HK-2 (cell line): ENCODE data around the gene F7.
"Not testable (repeated sequence)": the region's sequence is repeated elsewhere in the genome, so short reads cannot be mapped to it uniquely, and the experiment has no call there.

Experiments
- DNase-seq: peaks from one replicate; pipeline ENCODE4 v3.0.0-alpha.2; 2018; ENCODE audit not compliant: unreplicated experiment

F7 gene

DNA sequence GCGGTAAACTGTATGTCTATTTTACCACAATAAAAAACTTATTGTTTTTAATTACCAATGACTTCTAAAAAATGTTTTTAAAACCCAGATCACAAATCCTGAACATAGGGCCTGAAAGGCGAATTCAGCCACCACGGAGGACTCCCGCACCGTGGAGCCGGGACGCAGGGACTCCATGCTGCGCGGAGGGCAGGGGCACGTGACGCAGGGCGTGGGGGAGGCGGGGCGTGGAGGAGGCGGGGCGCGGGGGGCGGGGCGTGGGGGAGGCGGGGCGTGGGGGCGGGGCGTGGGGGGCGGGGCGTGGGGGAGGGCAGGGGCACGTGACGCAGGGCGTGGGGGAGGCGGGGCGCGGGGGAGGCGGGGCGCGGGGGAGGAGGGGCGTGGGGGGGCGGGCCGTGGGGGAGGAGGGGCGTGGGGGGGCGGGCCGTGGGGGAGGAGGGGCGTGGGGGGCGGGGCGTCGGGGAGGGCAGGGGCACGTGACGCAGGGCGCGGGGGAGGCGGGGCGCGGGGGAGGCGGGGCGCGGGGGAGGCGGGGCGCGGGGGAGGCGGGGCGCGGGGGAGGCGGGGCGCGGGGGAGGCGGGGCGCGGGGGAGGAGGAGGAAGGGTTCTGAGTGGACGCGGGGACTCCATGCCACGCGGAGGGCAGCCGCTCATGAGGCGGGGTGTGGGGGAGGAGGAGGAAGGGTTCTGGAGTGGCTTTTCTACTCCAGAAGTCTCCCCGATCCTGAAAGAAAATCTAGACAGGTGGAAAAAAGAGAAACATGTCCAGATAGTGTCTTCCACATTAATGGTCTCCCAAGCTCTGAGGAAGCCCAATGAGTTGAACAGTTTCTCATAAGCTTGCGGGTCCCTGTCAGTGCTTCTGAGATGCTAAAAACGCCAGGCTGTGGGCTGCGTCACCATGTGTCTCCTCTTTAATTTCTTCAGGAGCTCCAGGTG is 48.5 kb downstream of the F7 start:
- peak; percentile 59 for DNase-seq

DNA sequence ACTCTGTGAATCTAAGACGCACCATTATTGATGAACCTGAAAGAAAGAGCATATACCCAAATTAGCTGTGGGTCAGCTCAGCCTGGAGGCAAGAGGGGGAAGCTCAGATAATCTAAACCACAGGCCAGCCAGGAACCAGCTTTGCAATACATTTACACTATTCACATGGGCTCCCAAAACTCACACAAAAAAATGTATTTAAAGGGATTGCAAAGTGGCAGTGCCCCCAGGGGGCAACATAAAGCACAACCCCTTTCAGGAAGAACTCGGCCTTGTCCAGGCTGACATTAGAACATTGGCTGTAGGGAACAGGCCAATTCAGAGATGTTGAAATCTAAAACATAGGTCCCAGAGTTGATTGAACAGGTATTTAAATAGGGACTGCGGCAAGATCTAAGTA is 49.6 kb downstream of the F7 start:
- no peak for DNase-seq

DNA sequence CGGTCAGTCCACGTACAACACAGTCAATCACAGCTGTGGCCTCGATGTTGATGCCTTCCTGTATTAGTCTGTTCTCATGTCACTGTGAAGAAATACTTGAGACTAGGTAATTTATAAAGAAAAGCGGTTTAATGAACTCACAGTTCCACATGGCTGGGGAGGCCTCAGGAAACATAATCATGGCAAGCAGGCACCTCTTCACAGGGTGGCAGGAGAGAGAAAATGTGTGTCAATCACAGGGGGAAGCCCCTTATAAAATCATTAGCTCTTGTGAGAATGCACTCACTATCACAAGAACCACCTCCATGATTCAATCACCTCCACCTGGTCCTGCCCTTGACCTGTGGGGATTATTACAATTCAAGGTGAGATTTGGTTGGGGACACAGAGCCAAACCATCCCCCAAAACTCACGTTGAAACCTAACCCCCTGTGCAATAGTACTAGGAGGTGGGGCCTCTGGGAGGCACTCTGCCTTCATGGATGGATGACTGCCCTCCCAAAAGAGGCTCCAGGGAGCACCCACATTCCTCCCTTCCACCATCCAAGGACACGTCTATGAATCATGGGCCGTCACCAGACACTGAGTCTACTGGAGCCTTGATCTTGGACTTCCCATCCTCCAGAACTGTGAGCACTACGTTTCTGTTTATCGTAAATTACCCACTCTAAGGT is 50.5 kb downstream of the F7 start:
- DNase-seq = peak; percentile 16

DNA sequence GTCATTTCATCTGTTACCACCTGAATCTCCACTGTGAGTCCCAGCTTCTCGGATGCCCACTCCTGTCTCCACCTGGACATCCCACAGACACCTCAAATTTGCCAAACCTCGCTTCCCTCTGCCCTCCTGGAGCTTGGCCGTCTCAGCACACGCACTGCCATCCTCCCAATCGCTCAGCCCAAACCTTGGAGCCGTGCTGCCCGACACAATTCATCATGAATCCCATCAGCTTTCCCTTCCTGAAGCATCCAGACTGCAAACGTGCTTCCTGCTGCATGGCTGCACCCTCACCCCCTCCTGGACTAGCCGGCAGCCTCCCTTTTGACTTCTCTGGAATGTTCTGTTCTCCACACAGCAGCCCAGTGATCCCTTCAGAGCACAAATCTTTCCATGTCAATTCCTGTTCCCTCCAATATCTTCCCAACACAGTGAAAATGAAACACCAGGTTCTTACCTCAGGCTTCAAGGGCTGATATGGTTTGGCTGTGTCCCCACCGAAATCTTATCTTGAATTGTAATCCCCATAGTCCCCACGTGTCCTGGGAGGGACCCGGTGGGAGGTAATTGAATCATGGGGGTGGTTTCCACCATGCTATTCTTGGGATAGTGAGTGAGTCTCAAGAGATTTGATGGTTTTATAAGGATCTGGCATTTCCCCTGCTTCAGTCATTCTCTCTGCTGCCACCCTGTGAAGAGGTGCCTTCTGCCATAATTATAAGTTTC is 51.8 kb downstream of the F7 start:
- DNase-seq = no peak

DNA sequence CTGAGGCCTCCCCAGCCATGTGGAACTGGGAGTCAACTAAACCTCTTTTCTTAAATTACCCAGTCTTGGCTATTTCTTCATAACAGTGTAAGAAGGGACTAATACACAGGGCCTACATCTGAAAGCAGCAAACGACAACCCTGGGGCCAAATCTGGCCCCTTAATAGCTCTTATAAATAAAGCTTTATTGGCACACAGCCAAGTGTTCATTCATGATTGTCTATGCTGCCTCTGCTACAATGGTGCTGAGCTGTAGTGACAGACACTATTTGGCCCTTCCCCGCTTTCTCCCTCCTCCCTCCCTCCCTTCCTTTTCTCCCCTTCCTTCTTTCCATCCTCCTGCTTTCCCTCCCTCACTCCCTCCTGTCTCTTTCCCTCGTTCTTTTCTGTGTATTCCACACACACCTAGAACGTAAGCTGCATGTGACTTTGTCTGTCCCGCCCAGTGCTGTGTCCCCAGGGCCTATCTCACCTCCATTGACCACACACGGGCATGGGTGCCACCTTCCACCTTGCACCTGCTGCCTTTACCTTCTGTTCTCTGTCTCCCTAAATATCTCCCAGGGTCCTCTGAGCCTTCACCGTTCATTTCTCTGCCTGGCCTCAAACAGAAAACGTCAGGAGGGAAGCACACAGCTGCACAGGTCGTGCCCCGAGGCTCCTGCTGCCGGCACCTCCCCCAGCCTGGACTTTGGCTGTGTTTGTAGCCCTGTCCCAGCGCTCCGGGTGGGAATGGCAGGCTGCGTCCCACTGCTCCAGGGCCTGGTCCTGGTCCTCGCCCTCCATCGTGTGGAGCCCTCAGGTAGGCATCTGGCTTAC is 52.5 kb downstream of the F7 start, which contains the start of gene PROZ:
TSS of gene PROZ (plus strand) at position 720 of the 819 bp plus-strand sequence. CDS start at position 733, 13 bp downstream.
- no peak for DNase-seq

DNA sequence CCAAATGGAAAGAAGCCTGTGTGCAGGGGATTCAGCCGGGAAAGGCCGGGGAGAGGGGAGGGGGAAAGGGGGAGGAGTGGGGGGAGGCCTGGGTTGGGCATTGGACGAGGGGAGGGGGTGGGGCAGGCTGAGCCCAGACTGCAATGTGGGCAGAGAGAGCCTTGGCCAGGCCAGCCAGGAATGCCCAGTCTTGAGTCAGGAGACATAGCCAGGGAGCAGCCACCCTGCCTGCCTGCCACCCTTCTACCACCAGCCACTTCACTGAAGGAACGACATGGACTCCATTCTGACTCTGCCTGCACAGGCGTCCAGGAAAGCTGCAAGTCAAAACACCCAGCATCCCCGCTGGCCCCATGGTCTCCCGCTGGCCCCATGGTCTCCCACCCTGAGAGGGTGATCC is 53.4 kb downstream of the F7 start:
- no peak for DNase-seq

DNA sequence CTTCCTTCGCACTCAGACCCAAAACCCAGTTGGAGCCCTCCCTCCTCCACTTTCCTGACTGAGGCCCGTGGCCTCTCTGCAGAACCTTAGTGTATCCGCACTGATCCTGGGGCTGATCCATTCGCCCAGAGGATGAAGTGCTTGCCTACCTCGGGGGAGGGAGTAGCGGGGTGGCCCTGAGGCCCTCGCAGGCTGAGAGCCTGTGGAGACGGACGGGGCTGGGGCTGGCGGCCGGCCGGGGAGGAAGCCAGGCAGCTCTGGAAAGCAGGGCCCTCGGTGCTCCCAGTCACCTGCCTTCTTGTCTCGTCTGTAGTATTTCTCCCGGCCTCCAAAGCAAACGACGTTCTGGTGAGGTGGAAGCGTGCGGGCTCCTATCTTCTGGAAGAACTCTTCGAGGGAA is 54.1 kb downstream of the F7 start:
- no peak for DNase-seq

DNA sequence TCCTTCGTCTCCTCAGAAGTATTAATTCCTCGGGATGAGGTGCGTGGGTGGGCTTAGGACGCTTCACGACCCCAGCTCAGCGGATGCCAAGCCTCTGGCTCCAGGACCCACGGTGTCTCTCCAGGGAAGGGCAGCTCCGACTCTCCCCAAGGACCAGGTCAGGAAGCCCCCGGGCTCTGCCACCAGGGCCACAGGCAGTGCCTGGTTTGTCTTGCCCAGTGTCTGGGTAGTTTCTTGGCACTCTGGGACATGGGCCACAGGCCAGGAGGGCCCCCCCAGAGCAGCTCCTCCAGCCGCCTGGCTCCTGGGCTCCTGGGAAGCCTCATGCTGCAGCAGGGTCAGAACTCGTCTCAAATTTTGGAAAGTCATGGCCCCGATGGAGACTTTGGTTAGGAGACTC is 55.4 kb downstream of the F7 start:
- DNase-seq = no peak

DNA sequence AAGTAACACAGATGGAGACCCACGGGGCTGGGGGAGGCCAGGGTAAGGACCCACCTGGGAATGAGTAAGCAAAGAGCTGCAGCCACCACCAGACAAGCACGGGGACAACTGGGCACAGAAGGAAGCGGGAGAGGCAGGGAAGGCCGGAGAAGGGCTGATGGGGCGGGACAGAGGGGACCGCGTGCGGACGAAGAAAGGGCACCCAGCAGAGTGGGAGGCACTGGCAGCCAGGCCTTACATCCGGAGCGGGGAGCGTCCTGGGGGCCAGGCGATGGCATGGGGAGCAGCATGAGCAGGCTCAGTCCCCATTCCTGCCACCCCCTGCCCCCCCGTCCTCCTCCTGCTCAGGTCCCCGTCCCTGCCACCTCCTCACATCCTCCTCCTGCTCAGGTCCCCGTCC is 55.8 kb downstream of the F7 start:
- no peak for DNase-seq

DNA sequence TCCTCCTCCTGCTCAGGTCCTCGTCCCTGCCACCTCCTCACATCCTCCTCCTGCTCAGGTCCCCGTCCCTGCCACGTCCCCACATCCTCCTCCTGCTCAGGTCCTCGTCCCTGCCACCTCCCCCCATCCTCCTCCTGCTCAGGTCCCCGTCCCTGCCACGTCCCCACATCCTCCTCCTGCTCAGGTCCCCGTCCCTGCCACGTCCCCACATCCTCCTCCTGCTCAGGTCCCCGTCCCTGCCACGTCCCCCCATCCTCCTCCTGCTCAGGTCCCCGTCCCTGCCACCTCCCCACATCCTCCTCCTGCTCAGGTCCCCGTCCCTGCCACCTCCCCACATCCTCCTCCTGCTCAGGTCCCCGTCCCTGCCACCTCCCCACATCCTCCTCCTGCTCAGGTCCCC is 56.4 kb downstream of the F7 start:
- DNase-seq = not testable (repeated sequence)

DNA sequence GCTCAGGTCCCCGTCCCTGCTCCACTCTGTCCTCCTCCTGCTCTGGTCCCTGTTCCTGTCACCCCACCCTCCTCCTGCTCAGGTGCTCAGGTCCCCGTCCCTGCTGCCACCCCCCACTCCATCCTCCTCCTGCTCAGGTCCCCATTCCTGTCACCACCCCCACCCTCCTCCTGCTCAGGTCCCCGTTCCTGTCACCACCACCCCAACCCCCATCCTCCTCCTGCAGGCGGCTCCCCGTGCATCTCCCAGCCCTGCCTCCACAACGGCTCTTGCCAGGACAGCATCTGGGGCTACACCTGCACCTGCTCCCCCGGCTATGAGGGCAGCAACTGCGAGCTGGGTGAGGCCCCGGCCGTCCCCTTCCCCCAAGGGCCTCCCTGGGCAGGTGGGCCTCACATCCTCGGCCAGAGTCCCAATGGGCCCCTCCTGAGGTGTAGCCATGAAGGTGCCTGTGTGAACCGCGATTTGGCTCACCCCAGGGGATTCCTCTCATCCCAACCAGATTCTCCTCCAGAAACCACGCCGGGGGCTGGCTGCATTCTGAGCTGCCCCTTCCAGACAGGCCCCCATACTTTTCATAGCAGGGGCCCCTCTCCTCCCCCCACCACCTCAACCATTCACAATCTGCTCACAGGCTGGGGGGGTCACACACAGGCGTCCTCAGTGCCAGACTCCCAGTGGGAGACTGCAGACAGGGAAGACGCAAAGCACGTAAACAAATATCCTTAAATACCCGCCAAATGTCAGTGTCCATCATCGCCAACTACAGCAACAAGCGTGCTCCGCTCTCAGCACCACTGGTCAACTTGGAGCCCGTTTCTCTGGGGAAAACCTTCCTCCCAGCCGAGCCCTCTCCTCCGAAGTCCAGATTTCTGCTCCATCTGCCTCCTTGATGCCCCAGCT is 57.4 kb downstream of the F7 start:
- DNase-seq = no peak

DNA sequence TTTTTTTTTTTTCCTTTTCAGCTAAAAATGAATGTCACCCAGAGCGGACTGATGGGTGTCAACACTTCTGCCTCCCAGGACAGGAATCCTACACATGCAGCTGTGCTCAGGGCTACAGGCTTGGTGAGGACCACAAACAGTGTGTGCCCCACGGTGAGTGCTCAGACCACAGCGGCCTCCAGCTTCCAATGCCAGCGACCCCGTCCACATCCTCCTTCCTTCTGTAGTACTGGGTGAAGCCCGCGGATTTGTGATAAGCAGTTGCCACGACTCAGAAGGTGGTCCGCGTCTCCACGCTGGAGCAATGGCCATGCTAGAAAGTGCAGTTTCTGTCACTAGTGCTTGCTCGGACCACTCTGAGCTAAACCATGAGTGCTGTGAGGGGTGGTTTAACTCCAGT is 58.9 kb downstream of the F7 start:
- no peak for DNase-seq

DNA sequence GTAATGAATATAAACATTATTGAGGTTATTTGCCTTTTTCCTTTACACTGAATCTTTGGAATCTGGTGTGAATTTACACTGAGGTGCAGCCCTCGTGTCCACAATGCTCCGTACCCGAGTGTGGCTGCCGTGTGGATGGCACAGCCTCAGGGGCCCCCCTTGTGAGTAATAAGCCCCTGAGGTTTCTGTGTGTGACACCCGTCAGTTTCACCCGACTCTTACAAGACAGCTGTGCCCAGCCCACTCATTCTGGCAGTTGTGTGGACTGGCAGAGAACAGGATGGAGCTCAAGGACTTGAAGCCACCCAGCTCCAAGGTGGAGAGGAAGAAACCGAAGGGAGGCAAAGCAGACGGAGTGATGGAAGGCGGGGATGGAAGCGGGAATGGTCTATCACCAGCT is 60.7 kb downstream of the F7 start:
- DNase-seq = no peak

DNA sequence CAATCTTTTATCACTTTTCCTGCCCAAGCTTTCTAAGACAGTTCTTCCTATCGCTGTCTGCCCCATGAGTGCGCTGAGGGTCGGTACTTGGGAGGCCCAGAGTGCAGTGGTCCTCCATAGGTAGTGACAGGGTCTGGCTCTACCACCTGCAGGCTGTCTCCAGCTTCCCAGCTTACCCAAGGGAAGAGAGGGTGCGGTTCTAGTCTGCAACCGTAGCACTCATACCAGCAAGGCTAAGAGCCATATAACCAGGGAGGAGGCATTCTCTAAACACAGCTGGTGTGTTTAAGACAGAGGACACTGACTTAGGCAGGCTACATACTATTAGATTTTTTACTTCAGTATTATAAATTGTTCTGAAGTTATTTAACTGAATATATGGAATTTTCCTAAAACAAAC is 61.1 kb downstream of the F7 start:
- no peak for DNase-seq

DNA sequence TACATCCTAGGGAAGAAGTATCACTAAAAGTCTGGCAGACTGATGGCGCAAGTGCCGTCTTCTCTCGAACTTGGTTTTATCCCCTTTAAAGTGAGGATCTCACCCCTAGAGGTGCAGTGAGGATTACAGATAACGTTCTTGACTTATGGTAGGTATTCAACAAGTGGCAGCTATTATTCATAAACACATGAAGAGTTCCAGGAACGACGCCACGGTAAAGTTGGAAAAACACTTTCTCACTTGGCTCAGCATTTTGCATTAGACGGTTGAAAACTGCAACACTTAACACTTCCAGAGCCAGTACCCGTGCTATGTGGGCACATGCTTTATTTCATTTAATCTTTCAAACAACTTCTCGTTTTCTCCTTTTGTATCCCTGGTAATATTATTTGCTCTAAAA is 61.6 kb downstream of the F7 start:
- DNase-seq = no peak

DNA sequence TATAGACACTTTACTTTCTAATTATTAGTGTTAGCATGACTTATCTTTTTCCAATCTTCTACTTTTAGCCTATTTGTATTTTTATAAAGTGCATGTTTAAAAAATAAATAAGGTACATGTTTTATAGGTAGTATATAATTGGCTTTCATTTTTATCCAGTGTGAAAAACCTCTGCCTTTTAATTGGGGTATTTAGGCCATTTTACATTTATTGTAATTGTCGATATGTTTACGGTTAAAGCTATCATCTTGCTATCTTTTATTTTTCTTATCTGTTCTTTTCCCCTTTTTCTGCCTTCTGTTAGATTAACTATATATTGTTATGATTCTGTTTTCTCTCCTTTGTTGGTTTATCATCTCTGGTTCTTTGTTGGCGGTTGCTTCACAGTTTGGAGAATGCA is 62.0 kb downstream of the F7 start:
- DNase-seq = no peak

DNA sequence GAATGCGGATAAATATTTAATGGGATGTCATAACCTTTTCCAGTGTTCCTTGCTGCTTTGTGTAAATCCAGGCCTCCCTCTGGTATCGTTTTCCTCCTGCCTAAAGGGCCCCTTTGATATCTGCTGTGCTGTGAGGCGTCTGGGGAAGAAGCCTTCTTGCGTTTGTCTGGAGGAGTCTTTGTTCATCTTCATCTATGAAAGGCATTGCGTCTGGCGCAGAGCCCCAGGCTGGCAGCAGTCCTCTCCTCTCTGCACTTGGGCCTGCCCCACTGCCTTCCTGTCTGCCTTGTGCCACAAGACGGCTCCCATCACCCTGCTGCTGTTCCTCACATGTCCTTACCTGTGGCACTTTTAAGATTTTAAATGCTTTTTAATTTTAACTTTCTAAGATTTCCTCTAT is 62.6 kb downstream of the F7 start:
- no peak for DNase-seq

DNA sequence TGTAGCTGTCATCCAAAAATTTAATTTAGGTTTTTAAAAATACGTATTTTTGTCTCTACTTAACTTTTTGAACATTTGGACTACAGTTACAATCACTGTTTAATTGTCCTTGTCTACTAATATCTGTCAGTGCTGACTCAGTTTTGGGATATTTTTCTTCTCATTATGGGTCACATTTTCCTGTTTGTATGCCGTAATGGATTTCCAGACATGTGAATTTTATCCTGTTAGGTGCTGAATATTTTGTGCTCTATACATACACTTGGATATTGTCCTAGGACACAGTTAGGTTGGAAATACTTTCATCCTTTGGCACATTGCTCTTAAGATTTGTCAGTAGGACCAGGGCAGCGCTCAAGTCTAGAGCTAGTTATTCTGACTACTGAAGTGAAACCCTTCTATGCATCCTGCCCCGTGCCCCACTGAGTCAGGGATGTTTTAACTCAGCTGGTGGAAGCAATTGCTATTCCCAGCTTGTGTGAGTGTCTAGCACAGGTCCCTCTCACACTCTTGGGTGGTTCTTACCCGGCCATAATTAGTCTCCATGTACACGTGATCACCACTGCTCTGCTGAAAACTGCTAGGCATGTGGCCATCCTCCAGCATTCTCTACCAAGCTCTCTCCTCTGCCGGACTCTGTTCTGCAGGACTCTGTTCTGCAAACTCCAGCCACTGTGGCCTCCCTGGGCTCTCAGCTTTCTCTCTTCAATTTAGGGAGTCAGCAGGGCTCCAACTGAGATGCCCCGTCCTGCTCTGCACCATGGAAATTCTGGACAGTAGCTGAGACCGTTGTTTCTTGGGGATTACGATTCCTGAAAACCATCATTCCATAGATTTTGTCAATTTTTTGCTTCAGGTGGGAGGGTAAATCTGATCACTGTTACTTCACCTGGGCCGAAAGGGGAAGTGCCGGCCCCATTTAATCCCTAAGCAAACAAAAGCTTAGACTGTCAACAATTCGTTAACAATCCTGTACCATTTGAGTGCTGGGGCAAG is 64.0 kb downstream of the F7 start:
- DNase-seq = no peak
